Kidney glomerular epithelial cell (primary cell): Measurements from ENCODE around the gene FXR2.

Source experiments
- DNase-seq: peaks from one replicate; lab custom pipeline; 2025; lab: John Stamatoyannopoulos, UW

The FXR2 gene

DNA sequence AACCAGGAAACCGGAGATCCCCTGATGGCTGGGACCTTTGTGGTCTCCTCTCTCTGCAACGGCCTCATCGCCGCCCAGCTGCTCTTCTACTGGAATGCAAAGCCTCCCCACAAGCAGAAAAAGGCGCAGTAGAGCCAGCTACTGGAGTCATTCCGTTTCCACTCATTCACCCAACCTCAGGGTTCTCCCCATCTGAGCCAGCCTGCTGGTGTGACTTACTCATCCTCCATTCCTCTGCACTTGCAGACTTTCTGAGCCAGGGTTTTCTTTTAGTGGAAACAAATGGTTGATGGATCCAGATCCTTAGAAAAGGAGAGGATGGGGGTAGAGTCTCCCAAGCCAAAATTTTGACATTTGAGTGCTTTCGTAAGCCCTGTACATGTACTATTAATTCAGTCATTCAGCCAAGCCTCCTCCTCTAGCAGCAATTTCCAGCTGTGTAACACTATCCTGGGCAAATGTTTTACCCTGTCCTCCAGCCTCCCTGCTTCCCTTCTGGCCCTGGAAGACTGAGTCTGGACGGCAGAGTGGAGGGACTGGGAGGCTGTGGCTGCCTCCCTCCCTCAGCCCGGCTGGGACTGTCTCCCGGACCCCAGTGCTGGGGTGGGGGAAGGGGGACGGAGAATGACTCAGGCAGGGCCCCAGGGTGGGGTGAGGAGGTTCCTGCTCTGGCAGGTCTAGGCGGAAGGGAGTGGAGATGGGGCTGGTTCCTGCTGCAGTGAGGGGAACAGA lies 27.1 kb downstream of the FXR2 start:
- no peak for DNase-seq

DNA sequence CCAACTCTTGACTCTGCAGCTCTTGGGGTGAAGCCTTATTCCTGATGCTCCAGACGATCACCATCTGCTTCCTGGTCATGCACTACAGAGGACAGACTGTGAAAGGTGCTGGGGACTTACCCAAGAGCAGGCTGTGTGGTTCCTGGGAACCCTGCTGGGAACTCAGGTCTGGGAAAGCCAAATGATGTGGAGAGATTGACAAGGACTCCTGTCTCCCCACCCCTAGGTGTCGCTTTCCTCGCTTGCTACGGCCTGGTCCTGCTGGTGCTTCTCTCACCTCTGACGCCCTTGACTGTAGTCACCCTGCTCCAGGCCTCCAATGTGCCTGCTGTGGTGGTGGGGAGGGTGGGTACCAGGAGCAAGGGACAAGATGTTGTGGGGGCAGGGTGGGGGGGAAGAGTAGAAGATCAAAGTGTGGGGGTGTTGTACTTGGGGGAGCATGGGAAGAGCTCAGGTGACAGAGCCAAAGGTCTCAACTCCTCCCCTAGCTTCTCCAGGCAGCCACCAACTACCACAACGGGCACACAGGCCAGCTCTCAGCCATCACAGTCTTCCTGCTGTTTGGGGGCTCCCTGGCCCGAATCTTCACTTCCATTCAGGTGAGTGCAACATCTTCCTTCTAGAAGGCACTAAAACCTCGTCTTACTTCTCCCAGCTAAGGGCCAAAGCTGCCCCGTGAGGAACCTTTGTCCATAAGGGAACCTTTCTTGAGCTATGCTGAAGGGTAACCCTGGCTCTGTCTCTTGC lies 27.9 kb downstream of the FXR2 start:
- no peak for DNase-seq

DNA sequence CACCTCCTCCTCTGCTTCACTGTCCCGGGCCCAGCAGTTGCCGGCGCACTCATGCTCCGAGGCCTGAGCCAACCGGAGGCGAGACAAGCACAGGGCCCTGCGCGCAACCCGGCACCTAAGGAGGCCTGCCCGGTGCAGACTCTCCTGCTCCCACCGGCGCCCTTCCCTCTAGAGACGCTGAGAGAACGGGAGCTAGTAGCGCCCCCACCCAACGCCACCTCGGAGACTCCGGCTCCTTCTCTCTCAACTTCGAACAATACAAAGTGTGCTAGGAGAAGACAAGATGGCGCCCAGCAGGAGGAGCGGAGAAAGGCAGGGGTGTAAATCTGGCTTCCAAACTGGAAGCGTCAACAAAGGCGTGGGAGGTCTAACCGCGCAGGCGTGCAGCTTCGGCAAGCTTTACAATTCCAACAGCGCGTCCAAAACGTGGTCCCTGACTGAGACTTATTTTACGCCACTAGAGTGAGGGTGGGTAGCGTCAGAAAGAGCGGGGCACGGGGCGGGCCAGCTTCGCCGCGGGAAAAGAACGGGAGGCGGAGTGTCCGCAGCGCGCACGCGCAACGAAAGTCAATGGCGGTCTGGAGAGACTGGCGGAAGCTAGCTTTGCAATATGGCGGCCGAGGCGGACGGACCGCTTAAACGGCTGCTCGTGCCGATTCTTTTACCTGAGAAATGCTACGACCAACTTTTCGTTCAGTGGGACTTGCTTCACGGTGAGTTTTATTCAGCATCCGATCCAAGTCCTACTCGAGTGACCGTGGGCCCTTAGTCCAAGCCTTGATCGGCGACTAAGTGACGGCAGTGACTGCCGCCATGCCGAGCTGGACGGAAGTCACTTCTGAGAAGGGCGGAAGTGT lies 31.2 kb downstream of the FXR2 start, which contains the start of gene MPDU1:
Gene MPDU1 (plus strand): TSS at position 600 of the 857 bp plus-strand sequence. CDS start 11 bp downstream, at position 611.
- peak; percentile 98 for DNase-seq

DNA sequence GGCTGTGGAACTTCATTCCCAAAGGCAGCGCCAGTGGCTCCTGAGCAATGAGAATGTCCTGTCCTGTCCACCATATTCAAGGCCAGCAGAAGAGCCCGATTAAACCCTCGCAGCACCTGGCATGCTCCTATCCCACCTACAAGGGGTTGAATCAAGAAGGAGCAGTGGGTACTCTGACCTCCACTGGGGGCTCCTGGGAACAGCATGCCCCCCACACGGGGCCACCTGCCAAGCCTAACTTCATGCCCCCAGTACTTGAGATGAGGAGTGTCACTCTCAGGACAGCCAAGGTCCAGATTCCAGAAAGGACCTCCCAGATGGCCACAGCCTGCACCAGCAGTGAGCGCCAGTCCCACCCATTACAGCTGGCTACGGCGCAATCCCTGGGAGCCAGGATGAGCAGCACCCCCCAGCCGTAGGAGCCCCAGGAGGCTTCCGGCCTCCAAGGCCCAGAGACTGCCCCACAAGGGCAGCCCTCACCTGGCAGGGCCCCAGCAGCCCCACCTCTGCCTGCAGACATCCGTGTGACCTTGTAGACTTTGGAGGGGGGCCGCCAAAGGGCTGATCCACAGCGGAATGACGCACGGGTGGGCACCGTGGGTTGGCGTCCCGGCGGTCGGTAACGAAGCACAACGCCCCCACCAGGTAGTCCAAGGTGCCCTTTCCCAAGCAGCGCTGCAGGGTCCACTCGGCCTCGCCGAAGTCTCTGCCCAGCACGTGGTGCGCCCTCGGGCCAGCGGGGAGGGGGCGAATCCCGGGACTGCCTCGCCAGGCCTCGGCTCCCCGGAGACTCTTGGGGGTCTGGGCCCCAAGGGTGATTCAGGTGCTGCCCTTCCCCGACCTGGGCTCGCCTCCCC lies 32.1 kb downstream of the FXR2 start:
- DNase-seq, result no peak

DNA sequence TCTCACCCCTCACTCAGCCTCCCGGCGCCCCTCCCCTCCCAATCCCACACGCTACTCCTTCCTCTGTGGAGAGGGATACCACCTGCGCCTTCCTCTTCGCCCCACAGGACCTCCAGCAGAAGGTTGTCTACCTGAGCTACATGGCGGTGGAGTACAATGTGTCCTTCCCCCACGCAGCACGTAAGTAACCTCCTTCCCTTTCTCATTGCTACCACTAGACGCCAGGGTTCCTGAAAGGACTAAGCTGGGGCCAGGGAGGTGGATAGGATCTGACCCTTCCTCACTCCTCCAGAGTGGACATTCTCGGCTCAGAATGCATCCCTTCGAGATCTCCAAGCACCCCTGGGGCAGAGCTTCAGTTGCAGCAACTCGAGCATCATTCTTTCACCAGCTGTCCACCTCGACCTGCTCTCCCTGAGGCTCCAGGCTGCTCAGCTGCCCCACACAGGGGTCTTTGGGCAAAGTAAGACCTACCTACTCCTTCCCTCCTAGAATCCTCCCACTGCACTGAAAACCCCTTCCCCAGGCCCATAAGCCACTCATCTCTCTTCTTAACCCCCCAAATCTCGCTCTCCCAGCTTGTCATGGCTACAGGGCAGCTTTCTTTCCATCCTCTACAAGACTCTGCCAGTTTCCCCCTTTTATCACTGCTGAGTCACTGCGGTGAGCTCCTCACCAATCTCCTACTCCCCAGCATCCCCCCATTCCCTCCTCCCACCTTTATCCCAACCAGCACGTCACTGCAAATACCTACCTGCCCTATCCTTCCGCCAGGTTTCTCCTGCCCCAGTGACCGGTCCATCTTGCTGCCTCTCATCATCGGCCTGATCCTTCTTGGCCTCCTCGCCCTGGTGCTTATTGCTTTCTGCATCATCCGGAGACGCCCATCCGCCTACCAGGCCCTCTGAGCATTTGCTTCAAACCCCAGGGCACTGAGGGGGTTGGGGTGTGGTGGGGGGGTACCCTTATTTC lies 33.8 kb downstream of the FXR2 start:
- DNase-seq, result no peak

DNA sequence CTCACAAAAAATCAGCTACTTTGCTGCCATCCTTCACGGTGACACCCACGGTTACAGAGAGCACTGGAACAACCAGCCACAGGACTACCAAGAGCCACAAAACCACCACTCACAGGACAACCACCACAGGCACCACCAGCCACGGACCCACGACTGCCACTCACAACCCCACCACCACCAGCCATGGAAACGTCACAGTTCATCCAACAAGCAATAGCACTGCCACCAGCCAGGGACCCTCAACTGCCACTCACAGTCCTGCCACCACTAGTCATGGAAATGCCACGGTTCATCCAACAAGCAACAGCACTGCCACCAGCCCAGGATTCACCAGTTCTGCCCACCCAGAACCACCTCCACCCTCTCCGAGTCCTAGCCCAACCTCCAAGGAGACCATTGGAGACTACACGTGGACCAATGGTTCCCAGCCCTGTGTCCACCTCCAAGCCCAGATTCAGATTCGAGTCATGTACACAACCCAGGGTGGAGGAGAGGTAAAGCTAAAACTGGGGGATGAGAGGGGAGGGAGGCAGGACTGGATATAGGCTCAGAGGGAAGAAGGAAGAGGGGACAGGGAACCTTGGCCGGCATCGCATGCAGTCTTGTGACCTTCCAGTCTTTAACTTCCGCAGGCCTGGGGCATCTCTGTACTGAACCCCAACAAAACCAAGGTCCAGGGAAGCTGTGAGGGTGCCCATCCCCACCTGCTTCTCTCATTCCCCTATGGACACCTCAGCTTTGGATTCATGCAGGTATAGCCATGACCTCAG lies 34.7 kb downstream of the FXR2 start:
- DNase-seq, result no peak

DNA sequence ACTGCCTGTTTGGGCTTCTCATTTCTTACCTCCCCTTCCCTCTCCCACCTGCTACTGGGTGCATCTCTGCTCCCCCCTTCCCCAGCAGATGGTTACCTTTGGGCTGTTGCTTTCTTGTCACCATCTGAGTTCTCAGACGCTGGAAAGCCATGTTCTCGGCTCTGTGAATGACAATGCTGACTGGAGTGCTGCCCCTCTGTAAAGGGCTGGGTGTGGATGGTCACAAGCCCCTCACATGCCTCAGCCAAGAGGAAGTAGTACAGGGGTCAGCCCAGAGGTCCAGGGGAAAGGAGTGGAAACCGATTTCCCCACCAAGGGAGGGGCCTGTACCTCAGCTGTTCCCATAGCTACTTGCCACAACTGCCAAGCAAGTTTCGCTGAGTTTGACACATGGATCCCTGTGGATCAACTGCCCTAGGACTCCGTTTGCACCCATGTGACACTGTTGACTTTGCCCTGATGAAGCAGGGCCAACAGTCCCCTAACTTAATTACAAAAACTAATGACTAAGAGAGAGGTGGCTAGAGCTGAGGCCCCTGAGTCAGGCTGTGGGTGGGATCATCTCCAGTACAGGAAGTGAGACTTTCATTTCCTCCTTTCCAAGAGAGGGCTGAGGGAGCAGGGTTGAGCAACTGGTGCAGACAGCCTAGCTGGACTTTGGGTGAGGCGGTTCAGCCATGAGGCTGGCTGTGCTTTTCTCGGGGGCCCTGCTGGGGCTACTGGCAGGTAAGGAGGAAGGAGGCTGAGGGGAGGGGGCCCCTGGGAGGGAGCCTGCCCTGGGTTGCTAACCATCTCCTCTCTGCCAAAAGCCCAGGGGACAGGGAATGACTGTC lies 35.5 kb downstream of the FXR2 start, which contains the start of gene CD68:
Gene CD68 (plus strand): TSS at position 638 of the 833 bp plus-strand sequence. CDS start 40 bp downstream, at position 678.
- DNase-seq, result peak; percentile 49

DNA sequence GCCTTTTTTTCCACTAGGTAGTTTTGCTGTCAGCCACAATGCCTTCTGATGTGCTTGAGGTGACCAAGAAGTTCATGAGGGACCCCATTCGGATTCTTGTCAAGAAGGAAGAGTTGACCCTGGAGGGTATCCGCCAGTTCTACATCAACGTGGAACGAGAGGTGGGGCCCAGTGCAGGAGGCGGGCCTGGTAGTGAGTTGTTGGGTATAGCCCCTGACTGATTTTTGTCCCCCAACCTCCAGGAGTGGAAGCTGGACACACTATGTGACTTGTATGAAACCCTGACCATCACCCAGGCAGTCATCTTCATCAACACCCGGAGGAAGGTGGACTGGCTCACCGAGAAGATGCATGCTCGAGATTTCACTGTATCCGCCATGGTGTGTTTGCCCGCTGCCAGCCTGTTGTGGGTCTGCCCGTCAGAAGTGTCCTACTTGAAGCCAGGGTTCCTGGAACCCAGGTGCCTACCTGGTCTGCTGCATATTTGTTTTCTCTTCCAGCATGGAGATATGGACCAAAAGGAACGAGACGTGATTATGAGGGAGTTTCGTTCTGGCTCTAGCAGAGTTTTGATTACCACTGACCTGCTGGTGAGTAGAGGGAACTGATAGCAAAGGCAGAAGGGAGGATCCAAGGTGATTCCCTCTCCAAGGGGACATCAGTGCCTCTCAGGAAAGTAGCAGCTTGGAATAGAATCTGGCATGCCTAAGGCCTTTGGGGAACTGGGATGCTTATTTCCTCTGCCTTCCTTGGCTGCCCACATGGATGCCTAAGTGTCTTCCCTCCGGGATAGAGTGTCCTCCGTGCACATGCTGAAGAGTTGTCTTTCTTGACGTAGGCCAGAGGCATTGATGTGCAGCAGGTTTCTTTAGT lies 37.1 kb downstream of the FXR2 start:
- no peak for DNase-seq

DNA sequence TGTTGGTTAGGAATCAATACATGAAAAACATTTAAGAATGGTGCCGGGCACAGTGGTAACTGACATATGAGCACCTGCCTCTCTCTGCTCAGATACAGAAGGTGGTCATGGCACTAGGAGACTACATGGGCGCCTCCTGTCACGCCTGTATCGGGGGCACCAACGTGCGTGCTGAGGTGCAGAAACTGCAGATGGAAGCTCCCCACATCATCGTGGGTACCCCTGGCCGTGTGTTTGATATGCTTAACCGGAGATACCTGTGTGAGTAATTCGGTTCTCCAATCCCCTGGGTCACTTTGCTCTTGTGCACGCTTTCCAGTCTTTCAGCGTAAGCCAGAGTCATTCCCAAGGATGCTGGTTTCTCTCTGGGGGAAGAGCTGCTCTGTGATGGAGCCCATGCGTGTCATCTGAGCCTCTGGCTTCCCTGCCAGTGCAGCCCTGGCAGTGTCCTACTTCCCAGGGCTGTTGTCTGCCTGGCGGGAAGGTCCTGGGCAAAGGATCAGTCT lies 38.2 kb downstream of the FXR2 start:
- no peak for DNase-seq

DNA sequence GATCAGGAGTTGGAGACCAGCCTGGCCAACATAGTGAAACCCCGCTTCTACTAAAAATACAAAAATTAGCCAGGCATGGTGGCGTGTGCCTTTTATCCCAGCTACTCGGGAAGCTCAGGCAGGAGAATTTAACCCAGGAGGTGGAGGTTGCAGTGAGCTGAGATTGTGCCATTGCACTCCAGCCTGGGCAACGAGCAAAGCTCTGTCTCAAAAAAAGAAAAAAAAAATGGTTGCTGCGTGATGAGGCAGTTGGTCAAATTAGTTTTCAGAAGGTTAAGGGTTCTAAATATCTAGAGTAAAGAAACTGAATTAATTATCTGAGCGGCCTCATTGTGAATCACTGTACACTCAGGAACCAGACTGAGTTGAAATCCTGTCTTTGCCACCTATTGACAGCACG lies 38.7 kb downstream of the FXR2 start:
- DNase-seq, result no peak

DNA sequence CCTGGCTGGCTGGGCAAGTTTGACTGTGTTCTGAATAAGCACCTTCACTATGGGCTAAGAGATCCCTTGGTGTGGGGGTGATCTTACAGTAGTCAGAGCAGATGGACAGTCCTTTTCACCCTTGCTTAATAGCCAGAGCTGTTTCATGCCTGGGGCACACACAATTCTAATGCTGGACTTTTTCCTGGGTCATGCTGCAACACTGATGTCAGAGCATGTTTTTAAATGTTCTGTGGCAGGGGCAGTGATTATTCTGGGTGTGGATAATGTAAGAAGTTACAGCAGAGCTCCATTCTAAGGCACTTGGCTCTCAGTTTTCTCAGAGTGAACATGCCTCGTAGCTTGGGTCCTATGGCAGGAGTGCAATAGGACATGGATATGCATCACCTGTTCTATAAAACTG lies 39.2 kb downstream of the FXR2 start:
- DNase-seq, result no peak

DNA sequence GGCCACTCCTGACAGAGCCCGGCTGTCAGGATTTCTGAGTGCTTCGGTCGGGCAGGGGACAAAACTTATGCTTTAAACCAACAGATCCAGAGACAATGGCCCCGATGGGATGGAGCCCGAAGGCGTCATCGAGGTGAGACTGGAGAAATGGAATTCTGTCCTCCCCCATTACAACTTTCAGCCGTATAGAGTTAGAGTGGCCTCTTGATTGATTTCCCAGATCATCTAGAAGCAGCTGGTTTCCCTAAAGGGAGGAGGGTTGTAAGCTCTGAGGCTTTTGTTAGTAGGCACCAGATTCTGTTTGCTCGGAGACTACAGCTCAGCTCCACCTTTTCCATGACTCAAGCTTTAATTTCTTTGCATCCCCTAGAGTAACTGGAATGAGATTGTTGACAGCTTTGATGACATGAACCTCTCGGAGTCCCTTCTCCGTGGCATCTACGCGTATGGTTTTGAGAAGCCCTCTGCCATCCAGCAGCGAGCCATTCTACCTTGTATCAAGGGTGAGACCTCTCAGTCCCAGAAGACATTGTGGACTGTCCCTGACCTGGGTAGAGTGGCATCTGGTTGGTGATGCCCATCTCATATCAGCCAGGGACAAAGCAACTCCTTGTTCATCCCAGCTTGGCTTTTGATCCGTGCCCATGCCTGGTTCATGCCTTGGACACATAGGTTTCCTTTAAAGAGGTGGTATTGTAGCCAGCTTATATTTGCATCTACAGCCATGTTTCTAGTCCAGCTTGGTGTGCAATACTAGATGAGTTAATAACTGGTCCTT lies 40.3 kb downstream of the FXR2 start:
- DNase-seq, result no peak

DNA sequence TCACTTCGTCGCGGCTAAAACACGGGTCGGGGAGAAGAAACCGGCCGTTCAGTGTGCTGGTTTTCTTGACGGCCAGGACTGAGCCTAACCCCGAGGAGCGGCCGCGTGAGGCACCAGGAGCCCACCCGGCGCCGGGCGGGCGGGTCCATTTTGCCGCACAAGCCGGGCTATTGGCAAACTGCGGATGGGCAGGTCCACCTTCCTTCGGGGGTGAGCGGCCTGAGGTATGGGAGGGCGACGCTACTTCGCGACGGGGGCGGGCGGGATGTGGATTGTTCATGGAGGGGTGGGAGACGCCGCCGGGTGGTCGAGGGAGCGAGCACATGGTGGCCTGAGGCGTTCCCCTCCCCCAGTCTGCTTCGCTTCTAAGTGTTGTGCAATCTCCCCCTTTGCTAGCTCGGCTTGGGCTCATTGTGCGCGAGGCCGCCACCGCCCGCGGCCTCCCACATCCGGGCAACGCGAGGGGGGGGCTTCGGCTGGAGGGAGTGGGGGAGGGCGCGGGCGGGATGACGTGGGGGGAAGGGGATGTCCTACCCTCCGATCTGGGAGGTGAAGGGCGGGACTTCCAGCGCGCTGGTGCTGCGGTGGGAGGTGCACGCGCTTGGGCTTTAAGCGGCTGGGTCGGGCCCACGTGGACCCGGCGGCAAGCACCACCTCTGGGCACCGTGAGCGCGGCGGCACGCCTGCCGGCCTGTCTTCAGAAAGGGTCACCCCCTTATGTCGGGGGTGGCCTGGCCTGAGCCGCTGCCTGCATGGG lies 41.2 kb downstream of the FXR2 start:
- DNase-seq, result peak; percentile 83

DNA sequence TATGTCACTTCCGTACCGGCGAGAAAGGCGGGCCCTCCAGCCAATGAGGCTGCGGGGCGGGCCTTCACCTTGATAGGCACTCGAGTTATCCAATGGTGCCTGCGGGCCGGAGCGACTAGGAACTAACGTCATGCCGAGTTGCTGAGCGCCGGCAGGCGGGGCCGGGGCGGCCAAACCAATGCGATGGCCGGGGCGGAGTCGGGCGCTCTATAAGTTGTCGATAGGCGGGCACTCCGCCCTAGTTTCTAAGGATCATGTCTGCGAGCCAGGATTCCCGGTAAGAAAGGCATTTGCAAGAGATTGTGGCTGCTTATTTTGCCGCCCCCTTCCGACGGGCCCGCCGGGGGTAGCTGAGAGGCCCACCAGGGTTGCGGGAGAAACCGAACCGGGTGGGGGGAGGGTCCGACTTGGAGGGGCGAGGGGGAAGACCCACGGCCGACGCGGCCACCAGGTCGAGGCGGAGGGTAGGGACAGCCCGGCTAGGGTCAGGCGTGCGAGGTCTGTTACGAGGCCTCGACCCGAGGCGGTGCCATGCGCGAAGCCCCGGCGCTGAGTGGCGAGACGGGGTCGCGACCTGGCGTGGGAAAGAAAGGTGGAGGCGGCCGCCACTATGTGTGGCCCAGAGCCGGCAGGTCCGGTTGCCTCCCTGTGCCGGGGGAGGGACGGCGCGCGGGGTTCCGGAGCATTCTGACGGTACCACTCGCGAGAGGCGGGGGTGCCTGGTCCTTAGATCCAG lies 41.9 kb downstream of the FXR2 start:
- peak; percentile 97 for DNase-seq

DNA sequence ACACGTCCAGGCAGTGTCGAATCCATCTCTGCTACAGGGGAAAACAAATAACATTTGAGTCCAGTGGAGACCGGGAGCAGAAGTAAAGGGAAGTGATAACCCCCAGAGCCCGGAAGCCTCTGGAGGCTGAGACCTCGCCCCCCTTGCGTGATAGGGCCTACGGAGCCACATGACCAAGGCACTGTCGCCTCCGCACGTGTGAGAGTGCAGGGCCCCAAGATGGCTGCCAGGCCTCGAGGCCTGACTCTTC lies 42.4 kb downstream of the FXR2 start:
- no peak for DNase-seq
